Prostate gland (tissue), 2 donors: ENCODE measurements around the gene MYO1D. TPM values are rescaled to one million over a fixed set of nuclear protein-coding genes. Genes with fewer than 3 reads are reported as not detected.

Source experiments
- DNase-seq: peaks from one replicate; pipeline ENCODE4 v3.0.0-alpha.2; 2019; ENCODE audit warnings: low spot score
- H3K27ac ChIP-seq, 2 donors: fragments of 200-600 bp; sonication (generic); 2 replicates each; pipeline ENCODE4 v1.5.1; 2017 to 2019
- H3K27me3 ChIP-seq: fragments of 200-600 bp; sonication (generic); replicated peaks from 2 replicates; pipeline ENCODE4 v1.5.1; 2019; ENCODE audit not compliant: insufficient read depth
- H3K36me3 ChIP-seq, 2 donors: fragments of 200-600 bp; sonication (generic); 1 replicate in 1 of 2; 2 replicates in 1 of 2; pipeline versions ENCODE4 v1.5.1 to v1.8.1; 2017 to 2019
- H3K4me1 ChIP-seq: fragments of 200-600 bp; sonication (generic); replicated peaks from 2 replicates; pipeline ENCODE4 v1.5.1; 2019
- H3K4me3 ChIP-seq, 2 donors: fragments of 200-600 bp; sonication (generic); 2 replicates each; pipeline ENCODE4 v1.5.1; 2017 to 2019
- H3K9me3 ChIP-seq: fragments of 200-600 bp; sonication (generic); 2 replicates; pipeline ENCODE4 v1.5.1; 2017
- CTCF ChIP-seq, 4 experiments: fragments of 200-600 bp in 2 of 4; fragments of 450-650 bp in 2 of 4; sonication (generic) in 2 of 4; IDR thresholded peaks; 1 replicate in 3 of 4; 2 replicates in 1 of 4; pipeline ENCODE4 v1.5.1; 2016 to 2019; ENCODE audit warnings: antibody characterized with exemption in 4 of 4, mild to moderate bottlenecking in 2 of 4, moderate library complexity in 2 of 4
- POLR2A ChIP-seq: fragments of 450-650 bp; IDR thresholded peaks from one replicate; pipeline ENCODE4 v1.6.1; 2016; ENCODE audit warnings: antibody characterized with exemption, mild to moderate bottlenecking
- POLR2AphosphoS5 ChIP-seq: sonication (generic); formaldehyde crosslinking; IDR thresholded peaks from one replicate; pipeline ENCODE4 v1.6.1; 2017; ENCODE audit warnings: antibody characterized with exemption
- WGBS: methylation state at CpG from one replicate; pipeline ENCODE4 v1.1.5; 2018; 5-methylcytosine and 5-hydroxymethylcytosine counted together
- intact Hi-C: fragments of 100-400 bp; cut with DNase I; formaldehyde crosslinking; loops from one replicate; pipeline ENCODE4 v1.14.2; 2022
- total RNA-seq, 2 donors: library from RNA; depleted of rRNA; stranded (reverse); fragments of >200 nt; gene quantifications; one replicate each; pipeline ENCODE4 v1.1.0, GENCODE V29; 2016

The MYO1D gene
- total RNA-seq, 2 donors from 2014 or later = 44.2 to 45.2 TPM

GRCh38 chr17:32541640-32542039 is 335.3 kb downstream of the MYO1D start:
- TF ChIP-seq CTCF (IDR thresholded peaks at IDR 0.05) (no peak), POLR2AphosphoS5 (no peak), POLR2A (no peak)
- Histone ChIP-seq H3K9me3 (no peaks in the 10 kb centered on the region), H3K27me3 (no peaks in the 10 kb centered on the region), H3K4me3 (no peak overlapping the region), H3K27ac (no peak overlapping the region), H3K4me1 (no peaks in the 10 kb centered on the region), H3K36me3 (no peaks in the 10 kb centered on the region)
- intact Hi-C loops = no loop called here
- DNase-seq = no peak
- WGBS = 75% methylated on average over 5 of the region's 5 CpGs

- 80% methylated on average over 8 of the region's 8 CpGs for WGBS
- Histone ChIP-seq H3K4me1 (no peaks in the 10 kb centered on the region), H3K9me3 (no peaks in the 10 kb centered on the region), H3K4me3 (no peak overlapping the region), H3K36me3 (no peaks in the 10 kb centered on the region), H3K27ac (no peak overlapping the region), H3K27me3 (no peaks in the 10 kb centered on the region)
- intact Hi-C loops = no loop called here
- TF ChIP-seq POLR2AphosphoS5 = no peak
- TF ChIP-seq CTCF (IDR thresholded peaks at IDR 0.05) = no peak
- no peak for TF ChIP-seq POLR2A
- no peak for DNase-seq
Observed at GRCh38 chr17:32536736-32537643, 339.9 kb downstream of the MYO1D start.

GRCh38 chr17:32533296-32533695 is 343.6 kb downstream of the MYO1D start:
- WGBS = 87% methylated on average over 3 of the region's 3 CpGs
- Histone ChIP-seq H3K36me3 (no peaks in the 10 kb centered on the region), H3K27ac (no peak overlapping the region), H3K9me3 (no peaks in the 10 kb centered on the region), H3K27me3 (no peaks in the 10 kb centered on the region), H3K4me1 (no peaks in the 10 kb centered on the region), H3K4me3 (no peak overlapping the region)
- TF ChIP-seq CTCF (IDR thresholded peaks at IDR 0.05) (no peak), POLR2AphosphoS5 (no peak), POLR2A (no peak)
- intact Hi-C loops = no loop called here
- no peak for DNase-seq

- Histone ChIP-seq H3K27me3 (no peaks in the 10 kb centered on the region), H3K4me3 (no peak overlapping the region), H3K4me1 (no peaks in the 10 kb centered on the region), H3K27ac (no peak overlapping the region), H3K36me3 (no peaks in the 10 kb centered on the region), H3K9me3 (no peaks in the 10 kb centered on the region)
- WGBS = 47% methylated on average over 10 of the region's 10 CpGs
- no peak for DNase-seq
- TF ChIP-seq POLR2AphosphoS5 = no peak
- TF ChIP-seq CTCF (IDR thresholded peaks at IDR 0.05) = no peak
- no peak for TF ChIP-seq POLR2A
- intact Hi-C loops = no loop called here
Observed at GRCh38 chr17:32529604-32530003, 347.3 kb downstream of the MYO1D start.

GRCh38 chr17:32528825-32529224 is 348.1 kb downstream of the MYO1D start:
- Histone ChIP-seq H3K4me1 (no peaks in the 10 kb centered on the region), H3K27ac (no peak overlapping the region), H3K4me3 (no peak overlapping the region), H3K27me3 (no peaks in the 10 kb centered on the region), H3K36me3 (no peaks in the 10 kb centered on the region), H3K9me3 (no peaks in the 10 kb centered on the region)
- intact Hi-C loops = no loop called here
- WGBS = 85% methylated on average over 7 of the region's 7 CpGs
- DNase-seq = no peak
- TF ChIP-seq CTCF (IDR thresholded peaks at IDR 0.05) (no peak), POLR2A (no peak), POLR2AphosphoS5 (no peak)
